Lower leg skin (tissue), 3 donors: ENCODE measurements around the gene FMNL2.

Experiments
- CTCF ChIP-seq, 3 donors: fragments of 450-650 bp; IDR thresholded peaks; one replicate each; pipeline ENCODE4 v1.5.1; 2016; ENCODE audit warnings: antibody characterized with exemption in 3 of 3, mild to moderate bottlenecking in 3 of 3, moderate library complexity in 2 of 3
- POLR2A ChIP-seq, 2 donors: fragments of 450-650 bp; IDR thresholded peaks; one replicate each; pipeline ENCODE4 v1.6.1; 2016 to 2017; ENCODE audit warnings: antibody characterized with exemption in 2 of 2, mild to moderate bottlenecking in 1 of 2, moderate library complexity in 1 of 2

DNA sequence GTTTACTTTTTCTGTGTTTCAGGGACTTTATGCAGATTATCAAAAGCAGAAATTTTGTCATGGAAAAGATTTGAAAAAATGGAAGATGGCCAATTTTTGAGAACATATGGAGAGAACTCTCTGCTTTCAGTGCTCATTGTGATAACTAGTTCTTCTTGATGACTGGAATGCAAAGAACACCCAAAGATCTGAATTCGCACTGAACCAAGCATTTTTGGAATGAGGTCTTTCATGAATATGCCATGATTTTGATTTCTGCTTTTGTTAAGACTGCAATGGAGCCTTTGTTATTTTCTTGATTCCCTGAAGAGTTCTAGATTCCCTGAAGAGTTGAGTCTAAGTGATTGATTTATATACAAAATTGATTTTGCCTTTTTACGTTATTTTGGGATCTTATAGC lies 124.1 kb downstream of the FMNL2 start:
- TF ChIP-seq POLR2A (IDR thresholded peaks at IDR 0.05) (no peak), CTCF (IDR thresholded peaks at IDR 0.05) (no peak)
